GM13977 (cell line): ENCODE data around the gene MTFR1L.

Source experiments
- DNase-seq: peaks from one replicate; pipeline ENCODE4 v3.0.0; 2012; ENCODE audit warnings: low spot score
- in situ Hi-C: fragments of 300-500 bp; cut with MboI; formaldehyde crosslinking; loops from one replicate; pipeline ENCODE4 v1.12.0; 2022; ENCODE audit warnings: low sequenced_read_pairs, low pct_unique_long_range_greater_than_20kb, mixed read lengths, inconsistent platforms; ENCODE audit not compliant: unreplicated experiment
- TF ChIP-seq, protein P1 (sequence below): IDR thresholded peaks from 2 replicates; pipeline ENCODE4 v1.5.1; 2012; ENCODE audit warnings: mild to moderate bottlenecking, control low read depth; ENCODE audit not compliant: insufficient read depth; ENCODE audit errors: extremely low read depth, missing control alignments

The MTFR1L gene

DNA sequence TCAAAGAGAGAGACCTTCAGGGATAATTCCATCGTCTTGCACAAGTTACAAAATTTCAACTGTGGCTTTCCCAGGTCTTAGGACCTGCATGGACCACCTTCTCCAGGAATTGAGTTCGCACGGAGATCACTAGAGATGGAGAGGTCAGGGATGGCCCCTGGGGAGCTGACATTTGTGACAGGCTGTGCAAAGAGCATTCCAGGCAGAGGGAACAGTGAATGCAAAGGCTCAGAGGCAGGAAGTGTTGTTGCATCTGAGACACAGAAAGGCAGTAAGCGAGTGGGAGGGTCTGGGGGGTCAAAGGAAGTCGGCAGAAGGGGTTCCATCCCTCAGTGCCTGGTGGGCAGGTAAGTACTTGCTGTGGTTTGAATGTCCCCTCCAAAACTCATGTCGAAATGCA lies 29.3 kb upstream of the MTFR1L start:
- TF ChIP-seq, protein P1, sequence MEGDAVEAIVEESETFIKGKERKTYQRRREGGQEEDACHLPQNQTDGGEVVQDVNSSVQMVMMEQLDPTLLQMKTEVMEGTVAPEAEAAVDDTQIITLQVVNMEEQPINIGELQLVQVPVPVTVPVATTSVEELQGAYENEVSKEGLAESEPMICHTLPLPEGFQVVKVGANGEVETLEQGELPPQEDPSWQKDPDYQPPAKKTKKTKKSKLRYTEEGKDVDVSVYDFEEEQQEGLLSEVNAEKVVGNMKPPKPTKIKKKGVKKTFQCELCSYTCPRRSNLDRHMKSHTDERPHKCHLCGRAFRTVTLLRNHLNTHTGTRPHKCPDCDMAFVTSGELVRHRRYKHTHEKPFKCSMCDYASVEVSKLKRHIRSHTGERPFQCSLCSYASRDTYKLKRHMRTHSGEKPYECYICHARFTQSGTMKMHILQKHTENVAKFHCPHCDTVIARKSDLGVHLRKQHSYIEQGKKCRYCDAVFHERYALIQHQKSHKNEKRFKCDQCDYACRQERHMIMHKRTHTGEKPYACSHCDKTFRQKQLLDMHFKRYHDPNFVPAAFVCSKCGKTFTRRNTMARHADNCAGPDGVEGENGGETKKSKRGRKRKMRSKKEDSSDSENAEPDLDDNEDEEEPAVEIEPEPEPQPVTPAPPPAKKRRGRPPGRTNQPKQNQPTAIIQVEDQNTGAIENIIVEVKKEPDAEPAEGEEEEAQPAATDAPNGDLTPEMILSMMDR: no peak
- in situ Hi-C loops: no loop called here
- no peak for DNase-seq

- TF ChIP-seq, protein P1: no peak
- in situ Hi-C loops: no loop called here
- no peak for DNase-seq
Measured at GRCh38 chr1:25792115-25792514, 27.6 kb upstream of the MTFR1L start.

DNA sequence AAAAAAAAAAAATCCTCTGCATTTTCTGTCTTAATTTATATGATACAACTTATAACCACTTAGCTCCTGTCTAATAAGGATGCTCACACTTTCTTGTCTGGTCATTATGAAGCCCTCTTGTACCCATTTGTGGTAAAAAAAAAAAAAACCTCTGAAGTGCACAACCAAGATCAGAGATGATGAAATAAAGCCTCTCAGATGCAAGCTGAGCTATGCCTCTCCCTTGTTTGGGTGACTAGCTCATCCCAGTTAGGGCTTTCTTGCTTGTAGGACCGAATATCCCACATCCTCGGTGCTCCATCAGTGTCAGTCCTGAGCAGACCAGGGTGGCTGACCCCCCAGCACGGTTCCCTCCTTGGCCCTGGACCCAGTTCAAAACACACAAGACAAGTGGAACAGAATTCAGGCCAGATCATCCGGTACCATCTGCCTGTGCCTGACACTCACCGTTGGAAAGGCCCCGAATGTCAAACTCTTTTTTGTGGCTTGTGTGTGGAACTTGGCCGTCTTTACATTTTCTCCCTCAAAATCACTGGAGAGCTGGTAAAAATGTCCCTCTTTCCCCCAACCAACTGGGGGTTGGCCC lies 26.1 kb upstream of the MTFR1L start:
- in situ Hi-C loops: no loop called here
- TF ChIP-seq, protein P1: no peak
- no peak for DNase-seq

GRCh38 chr1:25794325-25794724 lies 25.4 kb upstream of the MTFR1L start:
- DNase-seq: no peak
- TF ChIP-seq, protein P1: no peak
- in situ Hi-C loops: no loop called here

DNA sequence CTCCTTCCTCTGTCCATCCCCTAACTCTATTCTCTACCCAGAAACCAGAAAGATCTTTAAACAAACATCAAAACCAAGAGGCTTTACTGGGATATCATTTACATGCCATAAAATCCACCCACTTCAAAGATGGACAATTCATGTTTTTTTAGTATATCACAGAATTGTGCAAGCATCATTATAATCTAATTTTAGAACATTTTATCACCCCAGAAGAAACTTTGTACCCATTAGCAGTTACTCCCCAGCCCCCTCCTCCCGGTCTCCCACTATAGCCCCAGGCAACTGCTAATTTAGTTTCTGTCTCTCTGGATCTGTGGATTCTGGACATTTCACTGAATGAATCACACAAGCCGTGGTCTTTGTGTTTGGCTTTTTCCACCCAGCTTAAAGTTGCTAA lies 24.5 kb upstream of the MTFR1L start:
- DNase-seq: no peak
- TF ChIP-seq, protein P1: no peak
- in situ Hi-C loops: no loop called here

GRCh38 chr1:25795946-25796810 lies 23.6 kb upstream of the MTFR1L start:
- TF ChIP-seq, protein P1: no peak
- in situ Hi-C loops: no loop called here
- no peak for DNase-seq
